B cell (primary cell): ENCODE measurements around the gene ENPP7.
"Not testable (repeated sequence)": the region's sequence is repeated elsewhere in the genome, so short reads cannot be mapped to it uniquely, and the experiment has no call there.

Experiments
- CTCF ChIP-seq: fragments of 200-600 bp; IDR thresholded peaks from one replicate; pipeline ENCODE4 v1.8.0; 2022; ENCODE audit warnings: antibody characterized with exemption, mild to moderate bottlenecking
- EZH2 ChIP-seq: IDR thresholded peaks from 2 replicates; pipeline ENCODE4 v1.6.1; 2012; ENCODE audit warnings: borderline replicate concordance, low read depth, mild to moderate bottlenecking, moderate library complexity, low read length; ENCODE audit not compliant: insufficient read depth, poor library complexity, severe bottlenecking

GRCh38 chr17:79754903-79755302 lies 24.2 kb downstream of the ENPP7 start:
- TF ChIP-seq CTCF, EZH2: not testable (repeated sequence)
